Keratinocyte (primary cell): ENCODE data around the gene LLGL1. TPM values are rescaled to one million over a fixed set of nuclear protein-coding genes. Genes with fewer than 3 reads are reported as not detected.

Experiments used
- DNase-seq: peaks from one replicate; pipeline ENCODE4 v3.0.0-alpha.2; 2011; ENCODE audit warnings: low read depth, missing footprints, low spot score
- FAIRE-seq: peaks from 2 replicates; lab custom pipeline; 2011; peaks lifted over from hg19 to GRCh38; lab: Jason Lieb, UNC
- H2AFZ ChIP-seq: 2 replicates; pipeline ENCODE4 v1.6.0; 2012; ENCODE audit warnings: low read length, control low read depth, inconsistent platforms; ENCODE audit not compliant: control insufficient read depth
- H3K27ac ChIP-seq: 2 replicates; pipeline ENCODE4 v1.5.1; 2011; ENCODE audit warnings: low read length; ENCODE audit not compliant: control insufficient read depth, insufficient read depth
- H3K27me3 ChIP-seq: 3 replicates; pipeline ENCODE4 v1.6.0; 2011; ENCODE audit warnings: low read length; ENCODE audit not compliant: control insufficient read depth, insufficient read depth; ENCODE audit errors: extremely low read depth
- H3K36me3 ChIP-seq, 2 experiments: 2 replicates in 1 of 2; 3 replicates in 1 of 2; pipeline ENCODE4 v1.5.1; 2011; ENCODE audit warnings: low read length in 2 of 2, mild to moderate bottlenecking in 1 of 2; ENCODE audit not compliant: control insufficient read depth in 2 of 2, insufficient read depth in 2 of 2; ENCODE audit errors: extremely low read depth in 1 of 2
- H3K4me1 ChIP-seq: 3 replicates; pipeline ENCODE4 v1.5.1; 2011; ENCODE audit warnings: low read length; ENCODE audit not compliant: control insufficient read depth, insufficient read depth; ENCODE audit errors: extremely low read depth
- H3K4me2 ChIP-seq: 3 replicates; pipeline ENCODE4 v1.6.0; 2011; ENCODE audit warnings: low read depth, low read length; ENCODE audit not compliant: control insufficient read depth, insufficient read depth; ENCODE audit errors: extremely low read depth
- H3K4me3 ChIP-seq, 3 experiments: fragments of 200-600 bp in 1 of 3; sonication (generic) in 1 of 3; 2 replicates in 2 of 3; 3 replicates in 1 of 3; pipeline ENCODE4 v1.5.1; 2011 to 2016; ENCODE audit warnings: low read length in 3 of 3, mild to moderate bottlenecking in 3 of 3, control low read depth in 2 of 3, inconsistent platforms in 1 of 3, low read depth in 1 of 3, mixed read lengths in 1 of 3, mixed run types in 1 of 3, moderate library complexity in 1 of 3; ENCODE audit not compliant: control insufficient read depth in 2 of 3, insufficient read depth in 2 of 3; ENCODE audit errors: extremely low read depth in 1 of 3
- H3K79me2 ChIP-seq: 2 replicates; pipeline ENCODE4 v1.6.0; 2012; ENCODE audit warnings: low read length; ENCODE audit not compliant: control insufficient read depth, insufficient read depth
- H3K9ac ChIP-seq: 3 replicates; pipeline ENCODE4 v1.6.0; 2011; ENCODE audit warnings: low read length; ENCODE audit not compliant: control insufficient read depth, insufficient read depth; ENCODE audit errors: extremely low read depth
- H3K9me1 ChIP-seq: 3 replicates; pipeline ENCODE4 v1.6.0; 2011; ENCODE audit warnings: low read length; ENCODE audit not compliant: control insufficient read depth, insufficient read depth; ENCODE audit errors: extremely low read depth
- H3K9me3 ChIP-seq: 2 replicates; pipeline ENCODE4 v1.5.1; 2012; ENCODE audit warnings: low read depth, low read length; ENCODE audit not compliant: control insufficient read depth
- H4K20me1 ChIP-seq: 3 replicates; pipeline ENCODE4 v1.6.0; 2011; ENCODE audit warnings: low read length; ENCODE audit not compliant: control insufficient read depth, insufficient read depth; ENCODE audit errors: extremely low read depth
- CTCF ChIP-seq, 3 experiments: IDR thresholded peaks in 1 of 3; conservative IDR thresholded peaks in 1 of 3; optimal IDR thresholded peaks in 1 of 3; 2 replicates in 2 of 3; 3 replicates in 1 of 3; pipeline versions ENCODE3 to v1.5.1; 2011; ENCODE audit warnings: low read length in 3 of 3, mild to moderate bottlenecking in 3 of 3, moderate library complexity in 2 of 3, control low read depth in 1 of 3, inconsistent platforms in 1 of 3; ENCODE audit not compliant: insufficient read depth in 2 of 3; ENCODE audit errors: extremely low read depth in 1 of 3
- EZH2 ChIP-seq: IDR thresholded peaks from one replicate; pipeline ENCODE4 v1.6.1; 2012; ENCODE audit warnings: inconsistent platforms, mild to moderate bottlenecking, low read length, moderate library complexity
- dilution Hi-C: fragments of 300-500 bp; cut with MboI; formaldehyde crosslinking; loops from one replicate; pipeline ENCODE4 v1.7.0; 2020; ENCODE audit warnings: low sequenced_read_pairs; ENCODE audit not compliant: extremely low pct_ligation_motif_present
- polyA plus RNA-seq, 5 experiments: library from polyadenylated mRNA; depleted of rRNA in 3 of 5; stranded (reverse) in 3 of 5; stranded (forward) in 1 of 5; unstranded in 1 of 5; fragments of >200 nt; gene quantifications; 1 replicate in 1 of 5; 2 replicates in 3 of 5; 3 replicates in 1 of 5; pipeline versions ENCODE4 v1.2.1 to v1.2.3, GENCODE V29; 2011 to 2012; ENCODE audit warnings: missing spikeins in 2 of 5, low read depth in 1 of 5, low replicate concordance in 1 of 5

The LLGL1 gene
- polyA plus RNA-seq, 1 donor (not counting 4 experiments of a cell fraction or from before 2014, with no cell fraction given), result 13.8 TPM

GRCh38 chr17:18237461-18237860, 12.0 kb downstream of the LLGL1 start:
- peaks cover 17% of the 10 kb centered on the region for H3K4me1 ChIP-seq
- H3K9me1 ChIP-seq, result no peaks in the 10 kb centered on the region
- no peak overlapping the region for H3K4me3 ChIP-seq
- H3K4me2 ChIP-seq, result no peak overlapping the region
- no peak for TF ChIP-seq CTCF (optimal IDR thresholded peaks at IDR 0.05 in 1 of 3, IDR thresholded peaks at IDR 0.05 in 1 of 3, conservative IDR thresholded peaks at IDR 0.05 in 1 of 3; ENCODE audit: extremely low read depth in 1 of 3, insufficient read depth in 2 of 3, low read length in 3 of 3)
- TF ChIP-seq EZH2, result no peak
- DNase-seq, result no peak
- no peaks in the 10 kb centered on the region for H3K79me2 ChIP-seq
- H3K27ac ChIP-seq, result no peak overlapping the region
- peaks cover 31% of the 10 kb centered on the region in 2 experiments for H3K36me3 ChIP-seq
- dilution Hi-C loops, result no loop called here
- no peak for FAIRE-seq
- H3K27me3 ChIP-seq, result no peaks in the 10 kb centered on the region
- no peaks in the 10 kb centered on the region for H3K9me3 ChIP-seq
- H4K20me1 ChIP-seq, result no peaks in the 10 kb centered on the region
- no peak overlapping the region for H3K9ac ChIP-seq
- H2AFZ ChIP-seq, result no peak overlapping the region

DNA sequence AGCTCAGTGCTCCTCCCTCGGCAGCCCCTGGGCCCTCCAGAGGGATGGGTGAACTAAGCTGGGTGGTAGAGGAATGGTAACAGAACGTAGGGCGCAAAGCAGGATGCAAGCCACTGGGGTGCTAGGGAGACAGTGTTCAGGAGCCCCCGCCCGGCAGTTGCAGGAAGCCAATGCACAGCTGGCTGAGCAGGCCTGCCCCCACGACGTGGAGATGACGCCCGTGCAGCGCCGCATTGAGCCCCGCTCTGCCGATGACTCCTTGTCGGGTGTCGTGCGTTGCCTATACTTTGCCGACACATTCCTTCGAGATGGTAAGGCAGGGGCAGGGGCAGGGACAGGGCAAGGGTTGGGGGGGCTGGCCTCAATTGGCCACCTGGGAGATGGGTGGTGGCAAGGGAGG, 12.9 kb downstream of the LLGL1 start:
- Histone ChIP-seq H3K4me3 (no peak overlapping the region), H3K9me1 (no peaks in the 10 kb centered on the region), H4K20me1 (peaks cover under 1% of the 10 kb centered on the region), H3K9ac (no peak overlapping the region), H3K4me2 (no peak overlapping the region), H3K4me1 (peaks cover 17% of the 10 kb centered on the region), H3K79me2 (no peaks in the 10 kb centered on the region), H2AFZ (no peak overlapping the region), H3K36me3 (peaks cover 25 to 27% of the 10 kb centered on the region in 2 experiments), H3K9me3 (no peaks in the 10 kb centered on the region), H3K27ac (no peak overlapping the region), H3K27me3 (no peaks in the 10 kb centered on the region)
- FAIRE-seq, result no peak
- no peak for DNase-seq
- dilution Hi-C loops, result no loop called here
- TF ChIP-seq CTCF (optimal IDR thresholded peaks at IDR 0.05 in 1 of 3, IDR thresholded peaks at IDR 0.05 in 1 of 3, conservative IDR thresholded peaks at IDR 0.05 in 1 of 3; ENCODE audit: extremely low read depth in 1 of 3, insufficient read depth in 2 of 3, low read length in 3 of 3) (no peak), EZH2 (no peak)
